GM19023 (cell line): ENCODE results near the gene ZBTB49.

Experiments
- ATAC-seq: cut with Tn5 transposase; IDR thresholded peaks from one replicate; pipeline ENCODE4 v1.9.1; 2021; ENCODE audit warnings: mild to moderate bottlenecking, moderate library complexity; ENCODE audit not compliant: unreplicated experiment

ZBTB49 gene

GRCh38 chr4:4355302-4355701, 65.3 kb downstream of the ZBTB49 start:
- ATAC-seq: no peak

DNA sequence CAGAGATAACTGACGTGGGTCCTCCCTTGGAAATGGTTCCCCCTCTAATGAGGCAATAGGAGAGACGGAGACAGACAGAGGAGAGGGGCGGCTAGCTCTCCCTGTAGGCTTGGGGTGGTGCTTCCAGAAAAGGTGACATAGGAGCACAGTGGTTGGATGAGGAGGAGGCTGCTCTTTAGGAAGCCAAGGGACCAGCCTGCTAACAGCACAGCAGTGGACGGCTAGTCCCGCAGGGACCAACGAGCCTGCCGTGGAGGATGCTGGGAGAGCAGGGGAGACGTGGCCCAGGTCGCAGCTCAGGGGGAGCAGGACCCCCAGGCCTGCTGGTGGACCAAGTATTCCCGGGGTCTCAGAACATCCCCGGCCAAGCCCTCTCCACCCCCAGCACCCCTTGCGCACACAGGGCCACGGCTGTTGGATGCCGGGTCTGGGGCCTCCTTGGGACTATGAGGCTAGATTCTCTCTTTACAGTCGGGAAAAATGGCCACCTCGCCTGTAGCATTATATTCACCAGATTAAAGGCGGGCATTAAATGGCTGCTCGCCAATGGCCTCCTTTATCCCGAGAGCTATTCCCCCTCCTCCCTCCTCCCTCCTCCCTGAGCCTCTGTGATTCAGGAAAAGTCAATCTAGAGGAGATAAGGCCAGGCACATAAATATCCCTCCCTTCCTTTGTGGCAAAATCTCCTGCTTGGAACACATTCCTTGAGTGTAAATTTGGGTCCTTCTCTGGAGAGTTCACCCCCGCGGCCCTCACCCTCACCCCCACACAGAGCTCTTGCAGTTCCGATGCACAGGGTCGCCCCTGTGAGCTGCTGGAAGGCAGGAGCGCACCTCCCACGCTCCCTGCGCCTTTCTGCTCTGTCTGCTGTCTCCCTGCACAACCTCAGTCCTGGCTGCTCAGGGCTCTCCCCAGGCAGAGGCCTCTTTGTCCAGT, 66.3 kb downstream of the ZBTB49 start:
- no peak for ATAC-seq

DNA sequence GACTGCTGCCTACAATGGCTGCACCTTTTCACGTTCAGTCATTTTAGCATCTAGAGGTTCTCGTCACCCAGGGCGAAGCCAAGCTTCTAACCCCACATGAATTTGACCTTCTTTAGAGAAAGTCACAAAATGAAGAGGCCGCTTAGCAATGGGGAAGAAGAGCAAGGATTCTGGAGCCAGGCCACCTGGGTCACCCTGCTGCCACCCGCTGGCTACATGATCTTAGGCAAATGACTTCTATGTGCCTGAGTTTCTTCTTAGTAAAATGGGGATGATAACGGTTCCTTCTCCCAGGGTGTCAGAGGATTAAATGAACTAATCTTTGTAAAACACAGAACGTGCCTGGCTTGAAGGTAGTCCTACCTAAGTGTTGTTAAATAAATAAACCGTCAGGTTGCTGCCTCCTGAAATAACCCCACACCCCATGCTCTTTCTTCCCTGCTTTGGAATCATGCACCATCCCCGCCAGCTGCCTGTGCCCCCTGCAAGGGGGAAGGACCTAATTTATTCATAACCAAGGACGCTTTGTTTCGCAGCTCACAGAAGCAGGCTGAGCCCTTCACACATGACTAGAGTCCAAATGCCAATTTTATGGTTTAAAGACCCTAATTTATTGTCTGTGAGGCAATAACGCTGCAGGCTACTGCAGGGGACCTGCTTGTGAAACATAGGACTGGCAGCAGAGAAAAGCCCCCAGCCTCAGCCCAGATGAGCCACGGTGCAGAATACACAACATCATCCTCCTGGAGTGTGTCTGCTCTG, 68.2 kb downstream of the ZBTB49 start:
- ATAC-seq: no peak

- ATAC-seq: no peak
These were observed 71.8 kb downstream of the ZBTB49 start for GRCh38 chr4:4361883-4362282.

GRCh38 chr4:4362991-4363697, 73.1 kb downstream of the ZBTB49 start:
- no peak for ATAC-seq

- ATAC-seq: no peak
These were observed 74.0 kb downstream of the ZBTB49 start for GRCh38 chr4:4364061-4364460.

DNA sequence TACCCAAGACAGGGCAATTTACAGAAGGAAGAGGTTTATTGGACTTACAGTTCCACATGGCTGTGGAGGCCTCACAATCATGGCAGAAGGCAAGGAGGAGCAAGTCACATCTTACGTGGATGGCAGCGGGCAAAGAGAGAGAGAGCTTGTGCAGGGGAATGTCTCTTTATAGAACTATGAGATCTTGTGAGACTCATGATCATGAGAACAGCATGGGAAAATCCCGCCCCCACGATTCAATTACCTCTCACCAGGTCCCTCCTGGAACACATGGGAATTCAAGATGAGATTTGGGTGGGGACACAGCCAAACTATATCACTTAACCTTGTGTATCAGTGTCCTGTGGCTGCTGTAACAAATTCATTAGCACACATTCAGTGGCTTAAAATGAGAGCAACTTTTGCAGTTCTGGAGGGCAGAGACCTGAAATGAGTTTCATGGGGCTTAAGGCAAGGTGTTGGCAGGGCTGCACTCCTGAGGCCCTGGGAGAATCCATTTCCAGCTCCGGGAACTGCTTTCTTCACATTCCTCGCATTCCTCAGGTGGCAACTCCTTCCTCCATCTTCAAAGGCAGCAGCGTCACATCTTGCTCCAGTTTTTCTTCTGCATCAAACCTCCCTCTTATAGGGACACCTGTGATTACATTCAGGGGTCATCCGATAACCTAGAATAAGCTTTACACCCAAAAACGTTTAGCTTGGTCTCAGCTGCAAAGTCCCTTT, 74.6 kb downstream of the ZBTB49 start:
- ATAC-seq: no peak

- ATAC-seq: no peak
These were observed 78.9 kb downstream of the ZBTB49 start for GRCh38 chr4:4368809-4369580.
